ENCODE data around the gene OPALIN.

OPALIN gene

GRCh38 chr10:96377816-96378294 lies 19.1 kb upstream of the OPALIN start:
- Histone ChIP-seq H3K27ac (ENCODE audit: low read depth, low read length) (no peak overlapping the region), H2BK120ac (ENCODE audit: low read depth, low read length) (no peak overlapping the region), H2BK15ac (replicated peaks; ENCODE audit: low read depth) (no peak overlapping the region), H2BK5ac (ENCODE audit: low read length) (no peak overlapping the region), H3K56ac (ENCODE audit: low read length) (no peak overlapping the region), H3K4me1 (ENCODE audit: control insufficient read depth, low read depth, low read length) (no peaks in the 10 kb centered on the region), H2AK5ac (ENCODE audit: low read length) (no peak overlapping the region), H3K27me3 (ENCODE audit: insufficient read depth, low read length, poor library complexity) (no peaks in the 10 kb centered on the region), H3K4ac (ENCODE audit: low read depth, low read length) (no peak overlapping the region), H4K5ac (ENCODE audit: low read length) (no peak overlapping the region), H3K36me3 (ENCODE audit: control insufficient read depth, insufficient read depth, low read length) (no peaks in the 10 kb centered on the region), H3K4me3 (ENCODE audit: low read length) (no peak overlapping the region), H4K8ac (ENCODE audit: low read depth, low read length) (no peak overlapping the region), H3K18ac (ENCODE audit: low read length) (no peak overlapping the region), H3K9ac (ENCODE audit: low read length) (no peak overlapping the region), H3K79me1 (ENCODE audit: low read length) (no peaks in the 10 kb centered on the region), H3K23ac (ENCODE audit: low read length) (no peak overlapping the region), H3K79me2 (ENCODE audit: control insufficient read depth, insufficient read depth, low read length) (no peaks in the 10 kb centered on the region), H3K4me2 (ENCODE audit: low read length) (no peak overlapping the region)
- no CpG with 5 or more reads among the region's 6 CpGs for WGBS (ENCODE audit: extremely low coverage, insufficient coverage, low lambda C conversion rate)
- peak; percentile 23 for DNase-seq

- no peak overlapping the region for H4K5ac ChIP-seq (ENCODE audit: low read length)
- H3K79me2 ChIP-seq (ENCODE audit: control insufficient read depth, insufficient read depth, low read length) = no peaks in the 10 kb centered on the region
- DNase-seq = no peak
- no peaks in the 10 kb centered on the region for H3K79me1 ChIP-seq (ENCODE audit: low read length)
- no peak overlapping the region for H2BK5ac ChIP-seq (ENCODE audit: low read length)
- H3K27ac ChIP-seq (ENCODE audit: low read depth, low read length) = no peak overlapping the region
- WGBS (ENCODE audit: extremely low coverage, insufficient coverage, low lambda C conversion rate) = no CpG with 5 or more reads among the region's 7 CpGs
- H4K8ac ChIP-seq (ENCODE audit: low read depth, low read length) = no peak overlapping the region
- H2BK15ac ChIP-seq (replicated peaks; ENCODE audit: low read depth) = no peak overlapping the region
- H3K36me3 ChIP-seq (ENCODE audit: control insufficient read depth, insufficient read depth, low read length) = no peaks in the 10 kb centered on the region
- no peak overlapping the region for H3K56ac ChIP-seq (ENCODE audit: low read length)
- H3K18ac ChIP-seq (ENCODE audit: low read length) = no peak overlapping the region
- no peak overlapping the region for H3K9ac ChIP-seq (ENCODE audit: low read length)
- H3K4me3 ChIP-seq (ENCODE audit: low read length) = no peak overlapping the region
- no peaks in the 10 kb centered on the region for H3K4me1 ChIP-seq (ENCODE audit: control insufficient read depth, low read depth, low read length)
- H2BK120ac ChIP-seq (ENCODE audit: low read depth, low read length) = no peak overlapping the region
- no peaks in the 10 kb centered on the region for H3K27me3 ChIP-seq (ENCODE audit: insufficient read depth, low read length, poor library complexity)
- no peak overlapping the region for H3K4me2 ChIP-seq (ENCODE audit: low read length)
- H3K4ac ChIP-seq (ENCODE audit: low read depth, low read length) = no peak overlapping the region
- H3K23ac ChIP-seq (ENCODE audit: low read length) = no peak overlapping the region
- H2AK5ac ChIP-seq (ENCODE audit: low read length) = no peak overlapping the region
Measured at GRCh38 chr10:96376483-96376882, 17.7 kb upstream of the OPALIN start.

GRCh38 chr10:96374985-96375830 lies 16.4 kb upstream of the OPALIN start:
- H3K36me3 ChIP-seq (ENCODE audit: control insufficient read depth, insufficient read depth, low read length) = no peaks in the 10 kb centered on the region
- H2BK5ac ChIP-seq (ENCODE audit: low read length) = no peak overlapping the region
- no peak overlapping the region for H2AK5ac ChIP-seq (ENCODE audit: low read length)
- H3K4me3 ChIP-seq (ENCODE audit: low read length) = peak overlapping the region; percentile 45
- no peak overlapping the region for H3K23ac ChIP-seq (ENCODE audit: low read length)
- H3K27ac ChIP-seq (ENCODE audit: low read depth, low read length) = no peak overlapping the region
- peak overlapping the region; percentile 70 for H3K9ac ChIP-seq (ENCODE audit: low read length)
- H3K79me2 ChIP-seq (ENCODE audit: control insufficient read depth, insufficient read depth, low read length) = no peaks in the 10 kb centered on the region
- no peak overlapping the region for H3K18ac ChIP-seq (ENCODE audit: low read length)
- peak; percentile 93 for DNase-seq
- no peaks in the 10 kb centered on the region for H3K4me1 ChIP-seq (ENCODE audit: control insufficient read depth, low read depth, low read length)
- H4K5ac ChIP-seq (ENCODE audit: low read length) = no peak overlapping the region
- H3K27me3 ChIP-seq (ENCODE audit: insufficient read depth, low read length, poor library complexity) = no peaks in the 10 kb centered on the region
- no CpG with 5 or more reads among the region's 36 CpGs for WGBS (ENCODE audit: extremely low coverage, insufficient coverage, low lambda C conversion rate)
- no peak overlapping the region for H2BK120ac ChIP-seq (ENCODE audit: low read depth, low read length)
- H3K4me2 ChIP-seq (ENCODE audit: low read length) = peak overlapping the region; percentile 97
- H4K8ac ChIP-seq (ENCODE audit: low read depth, low read length) = no peak overlapping the region
- H3K4ac ChIP-seq (ENCODE audit: low read depth, low read length) = no peak overlapping the region
- peak overlapping the region; percentile 89 for H3K56ac ChIP-seq (ENCODE audit: low read length)
- H2BK15ac ChIP-seq (replicated peaks; ENCODE audit: low read depth) = no peak overlapping the region
- no peaks in the 10 kb centered on the region for H3K79me1 ChIP-seq (ENCODE audit: low read length)

- H2AK5ac ChIP-seq (ENCODE audit: low read length) = no peak overlapping the region
- H3K27ac ChIP-seq (ENCODE audit: low read depth, low read length) = no peak overlapping the region
- no peak overlapping the region for H2BK120ac ChIP-seq (ENCODE audit: low read depth, low read length)
- no peak overlapping the region for H3K4ac ChIP-seq (ENCODE audit: low read depth, low read length)
- H3K9ac ChIP-seq (ENCODE audit: low read length) = no peak overlapping the region
- H3K56ac ChIP-seq (ENCODE audit: low read length) = peak overlapping the region; percentile 89
- no peaks in the 10 kb centered on the region for H3K27me3 ChIP-seq (ENCODE audit: insufficient read depth, low read length, poor library complexity)
- no peak overlapping the region for H2BK5ac ChIP-seq (ENCODE audit: low read length)
- H3K79me1 ChIP-seq (ENCODE audit: low read length) = no peaks in the 10 kb centered on the region
- peak overlapping the region; percentile 4 for H3K4me2 ChIP-seq (ENCODE audit: low read length)
- no peaks in the 10 kb centered on the region for H3K4me1 ChIP-seq (ENCODE audit: control insufficient read depth, low read depth, low read length)
- H4K5ac ChIP-seq (ENCODE audit: low read length) = no peak overlapping the region
- DNase-seq = peak; percentile 60
- no peak overlapping the region for H2BK15ac ChIP-seq (replicated peaks; ENCODE audit: low read depth)
- no peak overlapping the region for H3K4me3 ChIP-seq (ENCODE audit: low read length)
- no peak overlapping the region for H3K23ac ChIP-seq (ENCODE audit: low read length)
- H3K36me3 ChIP-seq (ENCODE audit: control insufficient read depth, insufficient read depth, low read length) = no peaks in the 10 kb centered on the region
- WGBS (ENCODE audit: extremely low coverage, insufficient coverage, low lambda C conversion rate) = no CpG with 5 or more reads among the region's 9 CpGs
- no peak overlapping the region for H4K8ac ChIP-seq (ENCODE audit: low read depth, low read length)
- no peak overlapping the region for H3K18ac ChIP-seq (ENCODE audit: low read length)
- H3K79me2 ChIP-seq (ENCODE audit: control insufficient read depth, insufficient read depth, low read length) = no peaks in the 10 kb centered on the region
Measured at GRCh38 chr10:96374639-96374984, 15.8 kb upstream of the OPALIN start.

- no peak overlapping the region for H3K4ac ChIP-seq (ENCODE audit: low read depth, low read length)
- H3K4me2 ChIP-seq (ENCODE audit: low read length) = no peak overlapping the region
- H3K9ac ChIP-seq (ENCODE audit: low read length) = no peak overlapping the region
- H2AK5ac ChIP-seq (ENCODE audit: low read length) = no peak overlapping the region
- H3K4me1 ChIP-seq (ENCODE audit: control insufficient read depth, low read depth, low read length) = no peaks in the 10 kb centered on the region
- no peak overlapping the region for H3K56ac ChIP-seq (ENCODE audit: low read length)
- no peak overlapping the region for H4K5ac ChIP-seq (ENCODE audit: low read length)
- H3K36me3 ChIP-seq (ENCODE audit: control insufficient read depth, insufficient read depth, low read length) = no peaks in the 10 kb centered on the region
- H3K18ac ChIP-seq (ENCODE audit: low read length) = no peak overlapping the region
- no peaks in the 10 kb centered on the region for H3K79me2 ChIP-seq (ENCODE audit: control insufficient read depth, insufficient read depth, low read length)
- H3K79me1 ChIP-seq (ENCODE audit: low read length) = no peaks in the 10 kb centered on the region
- no peak overlapping the region for H3K27ac ChIP-seq (ENCODE audit: low read depth, low read length)
- H4K8ac ChIP-seq (ENCODE audit: low read depth, low read length) = no peak overlapping the region
- H3K27me3 ChIP-seq (ENCODE audit: insufficient read depth, low read length, poor library complexity) = no peaks in the 10 kb centered on the region
- no peak overlapping the region for H2BK5ac ChIP-seq (ENCODE audit: low read length)
- no peak overlapping the region for H2BK15ac ChIP-seq (replicated peaks; ENCODE audit: low read depth)
- no peak overlapping the region for H2BK120ac ChIP-seq (ENCODE audit: low read depth, low read length)
- H3K23ac ChIP-seq (ENCODE audit: low read length) = no peak overlapping the region
- no CpG with 5 or more reads among the region's 5 CpGs for WGBS (ENCODE audit: extremely low coverage, insufficient coverage, low lambda C conversion rate)
- DNase-seq = no peak
- no peak overlapping the region for H3K4me3 ChIP-seq (ENCODE audit: low read length)
Measured at GRCh38 chr10:96374004-96374403, 15.2 kb upstream of the OPALIN start.

- Histone ChIP-seq H3K79me2 (ENCODE audit: control insufficient read depth, insufficient read depth, low read length) (no peaks in the 10 kb centered on the region), H3K4me1 (ENCODE audit: control insufficient read depth, low read depth, low read length) (no peaks in the 10 kb centered on the region), H3K18ac (ENCODE audit: low read length) (no peak overlapping the region), H3K36me3 (ENCODE audit: control insufficient read depth, insufficient read depth, low read length) (no peaks in the 10 kb centered on the region), H2BK120ac (ENCODE audit: low read depth, low read length) (no peak overlapping the region), H3K9ac (ENCODE audit: low read length) (no peak overlapping the region), H3K4me3 (ENCODE audit: low read length) (no peak overlapping the region), H3K27ac (ENCODE audit: low read depth, low read length) (no peak overlapping the region), H2AK5ac (ENCODE audit: low read length) (no peak overlapping the region), H3K27me3 (ENCODE audit: insufficient read depth, low read length, poor library complexity) (no peaks in the 10 kb centered on the region), H4K8ac (ENCODE audit: low read depth, low read length) (no peak overlapping the region), H2BK15ac (replicated peaks; ENCODE audit: low read depth) (no peak overlapping the region), H3K4me2 (ENCODE audit: low read length) (no peak overlapping the region), H3K79me1 (ENCODE audit: low read length) (no peaks in the 10 kb centered on the region), H3K56ac (ENCODE audit: low read length) (no peak overlapping the region), H3K4ac (ENCODE audit: low read depth, low read length) (no peak overlapping the region), H3K23ac (ENCODE audit: low read length) (no peak overlapping the region), H4K5ac (ENCODE audit: low read length) (no peak overlapping the region), H2BK5ac (ENCODE audit: low read length) (no peak overlapping the region)
- WGBS (ENCODE audit: extremely low coverage, insufficient coverage, low lambda C conversion rate) = no CpG with 5 or more reads among the region's 11 CpGs
- DNase-seq = no peak
Measured at GRCh38 chr10:96371356-96371755, 12.6 kb upstream of the OPALIN start.
